Measurements from ENCODE around the gene ACOT6. TPM values are rescaled to one million over a fixed set of nuclear protein-coding genes. Genes with fewer than 3 reads are reported as not detected.

ACOT6 gene
- total and polyA plus RNA-seq, 8 donors: not detected

- DNase-seq: no peak
- Histone ChIP-seq H3K27me3 (no peaks in the 10 kb centered on the region), H3K27ac (no peak overlapping the region), H3K9me3 (no peaks in the 10 kb centered on the region), H3K4me1 (peaks cover 5 to 19% (median 15%) of the 10 kb centered on the region in 4 donors), H3K4me3 (no peak overlapping the region), H3K36me3 (no peaks in the 10 kb centered on the region)
- intact Hi-C loops (cut with DNase I; ENCODE audit: low total_unique reads): no loop called here
- 86 to 95% (median 91%) methylated on average over 5 of the region's 5 CpGs for WGBS, 5 donors
- TF ChIP-seq POLR2AphosphoS5 (IDR thresholded peaks at IDR 0.05): no peak
- TF ChIP-seq EP300 (IDR thresholded peaks at IDR 0.05): no peak
- TF ChIP-seq POLR2A (IDR thresholded peaks at IDR 0.05): no peak
- no peak for TF ChIP-seq CTCF (IDR thresholded peaks at IDR 0.05)
Measured at GRCh38 chr14:73640796-73641365, 28.6 kb downstream of the ACOT6 start.

GRCh38 chr14:73644531-73645247, 32.4 kb downstream of the ACOT6 start, which contains the start of gene DNAL1:
Gene DNAL1 (plus strand): TSS chr14:73644986. CDS start chr14:73645040, 54 bp downstream.
- peak; percentile 94 to 98 for DNase-seq
- peak within 1 kb of the TSS; percentile 67 to 89 (median 84) for H3K27ac ChIP-seq
- intact Hi-C loops (cut with DNase I; ENCODE audit: low total_unique reads): no loop called here
- H3K36me3 ChIP-seq: no peaks in the 10 kb centered on the region
- peaks cover 5 to 25% (median 19%) of the 10 kb centered on the region in 4 donors for H3K4me1 ChIP-seq
- no peaks in the 10 kb centered on the region for H3K9me3 ChIP-seq
- peak within 1 kb of the TSS; percentile 61 to 91 (median 78) for H3K4me3 ChIP-seq
- H3K27me3 ChIP-seq: no peaks in the 10 kb centered on the region
- peak in 1 of 7 experiments; percentile 16 for TF ChIP-seq CTCF (IDR thresholded peaks at IDR 0.05)
- TF ChIP-seq POLR2AphosphoS5 (IDR thresholded peaks at IDR 0.05): peak; percentile 64 to 88 (median 86)
- TF ChIP-seq EP300 (IDR thresholded peaks at IDR 0.05): no peak
- no peak for TF ChIP-seq POLR2A (IDR thresholded peaks at IDR 0.05)
- WGBS, 5 donors: 0% methylated on average over 41 to 43 of the region's 43 CpGs

- Histone ChIP-seq H3K36me3 (no peaks in the 10 kb centered on the region), H3K27ac (peak overlapping the region; percentile 49 to 89 (median 84)), H3K9me3 (no peaks in the 10 kb centered on the region), H3K4me1 (peaks cover 5 to 25% (median 19%) of the 10 kb centered on the region in 4 donors), H3K4me3 (peak overlapping the region; percentile 61 to 91 (median 78)), H3K27me3 (no peaks in the 10 kb centered on the region)
- DNase-seq: no peak
- TF ChIP-seq POLR2AphosphoS5 (IDR thresholded peaks at IDR 0.05): no peak
- TF ChIP-seq POLR2A (IDR thresholded peaks at IDR 0.05): no peak
- no peak for TF ChIP-seq EP300 (IDR thresholded peaks at IDR 0.05)
- no peak for TF ChIP-seq CTCF (IDR thresholded peaks at IDR 0.05)
- intact Hi-C loops (cut with DNase I; ENCODE audit: low total_unique reads): no loop called here
- 3 to 10% (median 7%) methylated on average over 7 of the region's 7 CpGs for WGBS, 5 donors
Measured at GRCh38 chr14:73645248-73645610, 32.9 kb downstream of the ACOT6 start.

- Histone ChIP-seq H3K4me1 (peaks cover 0 to 5% (median 2%) of the 10 kb centered on the region in 4 donors), H3K36me3 (peaks cover 0 to 38% (median 18%) of the 10 kb centered on the region in 4 donors), H3K4me3 (no peak overlapping the region), H3K27me3 (no peaks in the 10 kb centered on the region), H3K27ac (no peak overlapping the region), H3K9me3 (no peaks in the 10 kb centered on the region)
- intact Hi-C loops (cut with DNase I; ENCODE audit: low total_unique reads): no loop called here
- no peak for DNase-seq
- no peak for TF ChIP-seq POLR2A (IDR thresholded peaks at IDR 0.05)
- TF ChIP-seq CTCF (IDR thresholded peaks at IDR 0.05): no peak
- no peak for TF ChIP-seq EP300 (IDR thresholded peaks at IDR 0.05)
- no peak for TF ChIP-seq POLR2AphosphoS5 (IDR thresholded peaks at IDR 0.05)
Measured at GRCh38 chr14:73651005-73651404, 38.7 kb downstream of the ACOT6 start.

Measured in stomach (tissue), 9 donors.